ENCODE results near the gene SLC35B2. TPM values are rescaled to one million over a fixed set of nuclear protein-coding genes. Genes with fewer than 3 reads are reported as not detected.

SLC35B2 gene
- total and polyA plus RNA-seq, 9 of the 15 experiments (the other 6 are each of a cell fraction or from before 2014, with no cell fraction given) = 14.5 to 59.1 (median 47.1) TPM

DNA sequence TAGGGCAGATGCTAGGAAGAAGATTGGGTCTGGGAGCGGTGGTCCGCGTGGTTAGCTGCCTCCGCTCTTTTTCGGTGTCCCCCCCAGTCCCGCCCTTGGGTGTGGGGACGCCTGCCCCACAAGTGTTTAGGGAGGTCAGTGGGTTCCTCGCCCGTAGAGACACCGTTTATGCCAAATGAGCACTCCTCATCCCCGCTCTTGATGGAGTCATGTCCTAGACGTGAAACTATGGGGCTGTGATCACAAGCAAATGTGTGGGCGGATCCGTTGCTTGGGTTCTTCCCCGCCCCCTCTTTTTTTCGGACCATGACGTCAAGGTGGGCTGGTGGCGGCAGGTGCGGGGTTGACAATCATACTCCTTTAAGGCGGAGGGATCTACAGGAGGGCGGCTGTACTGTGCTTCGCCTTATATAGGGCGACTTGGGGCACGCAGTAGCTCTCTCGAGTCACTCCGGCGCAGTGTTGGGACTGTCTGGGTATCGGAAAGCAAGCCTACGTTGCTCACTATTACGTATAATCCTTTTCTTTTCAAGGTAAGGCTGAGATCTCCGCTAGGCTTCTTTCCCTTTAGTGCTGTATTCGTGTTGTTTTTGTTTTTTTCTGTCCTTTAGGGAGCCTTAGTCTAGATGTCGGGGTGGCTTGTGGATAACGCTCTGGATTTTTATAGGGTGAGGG is 10.5 kb downstream of the SLC35B2 start, which contains the start of gene HSP90AB1 (continued):
- TF ChIP-seq BHLHE40 (IDR thresholded peaks at IDR 0.05; ENCODE audit: low read length) = peak; percentile 87
- peak; percentile 91 for TF ChIP-seq MBD2 (IDR thresholded peaks at IDR 0.05; ENCODE audit: borderline replicate concordance, low read depth)
- no peak for TF ChIP-seq MBD1 (CRISPR knock-in tag; IDR thresholded peaks at IDR 0.05)
- no peak for TF ChIP-seq HMG20B (CRISPR knock-in tag; IDR thresholded peaks at IDR 0.05)
- TF ChIP-seq NR4A1 (CRISPR knock-in tag; IDR thresholded peaks at IDR 0.05) = no peak
- peak; percentile 30; the same call in 1 of the 2 replicates for TF ChIP-seq NR4A1 (tag; IDR thresholded peaks at IDR 0.05)
- 0 out of 2 replicates have a peak, but pooled peaks have one; percentile 28 for TF ChIP-seq MIER1 (IDR thresholded peaks at IDR 0.05; ENCODE audit: low read depth)
- TF ChIP-seq STAT5B (CRISPR knock-in tag; IDR thresholded peaks at IDR 0.05) = no peak
- peak; percentile 80 for TF ChIP-seq NUFIP1 (IDR thresholded peaks at IDR 0.05; ENCODE audit: partially characterized antibody)
- TF ChIP-seq ZNF212 (CRISPR knock-in tag; IDR thresholded peaks at IDR 0.05) = no peak
- peak; percentile 82 for TF ChIP-seq NFIC (IDR thresholded peaks at IDR 0.05)
- peak; percentile 34; the same call in 1 of the 2 replicates for TF ChIP-seq MED1 (CRISPR knock-in tag; IDR thresholded peaks at IDR 0.05; ENCODE audit: borderline replicate concordance)
- TF ChIP-seq, protein P1, sequence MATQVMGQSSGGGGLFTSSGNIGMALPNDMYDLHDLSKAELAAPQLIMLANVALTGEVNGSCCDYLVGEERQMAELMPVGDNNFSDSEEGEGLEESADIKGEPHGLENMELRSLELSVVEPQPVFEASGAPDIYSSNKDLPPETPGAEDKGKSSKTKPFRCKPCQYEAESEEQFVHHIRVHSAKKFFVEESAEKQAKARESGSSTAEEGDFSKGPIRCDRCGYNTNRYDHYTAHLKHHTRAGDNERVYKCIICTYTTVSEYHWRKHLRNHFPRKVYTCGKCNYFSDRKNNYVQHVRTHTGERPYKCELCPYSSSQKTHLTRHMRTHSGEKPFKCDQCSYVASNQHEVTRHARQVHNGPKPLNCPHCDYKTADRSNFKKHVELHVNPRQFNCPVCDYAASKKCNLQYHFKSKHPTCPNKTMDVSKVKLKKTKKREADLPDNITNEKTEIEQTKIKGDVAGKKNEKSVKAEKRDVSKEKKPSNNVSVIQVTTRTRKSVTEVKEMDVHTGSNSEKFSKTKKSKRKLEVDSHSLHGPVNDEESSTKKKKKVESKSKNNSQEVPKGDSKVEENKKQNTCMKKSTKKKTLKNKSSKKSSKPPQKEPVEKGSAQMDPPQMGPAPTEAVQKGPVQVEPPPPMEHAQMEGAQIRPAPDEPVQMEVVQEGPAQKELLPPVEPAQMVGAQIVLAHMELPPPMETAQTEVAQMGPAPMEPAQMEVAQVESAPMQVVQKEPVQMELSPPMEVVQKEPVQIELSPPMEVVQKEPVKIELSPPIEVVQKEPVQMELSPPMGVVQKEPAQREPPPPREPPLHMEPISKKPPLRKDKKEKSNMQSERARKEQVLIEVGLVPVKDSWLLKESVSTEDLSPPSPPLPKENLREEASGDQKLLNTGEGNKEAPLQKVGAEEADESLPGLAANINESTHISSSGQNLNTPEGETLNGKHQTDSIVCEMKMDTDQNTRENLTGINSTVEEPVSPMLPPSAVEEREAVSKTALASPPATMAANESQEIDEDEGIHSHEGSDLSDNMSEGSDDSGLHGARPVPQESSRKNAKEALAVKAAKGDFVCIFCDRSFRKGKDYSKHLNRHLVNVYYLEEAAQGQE (IDR thresholded peaks at IDR 0.05; ENCODE audit: borderline replicate concordance) = no peak
- TF ChIP-seq, protein P1 (CRISPR knock-in tag; IDR thresholded peaks at IDR 0.05; ENCODE audit: low read depth) = no peak
- TF ChIP-seq STAG1 (CRISPR knock-in tag; IDR thresholded peaks at IDR 0.05; ENCODE audit: borderline replicate concordance) = no peak
- TF ChIP-seq, protein P2, sequence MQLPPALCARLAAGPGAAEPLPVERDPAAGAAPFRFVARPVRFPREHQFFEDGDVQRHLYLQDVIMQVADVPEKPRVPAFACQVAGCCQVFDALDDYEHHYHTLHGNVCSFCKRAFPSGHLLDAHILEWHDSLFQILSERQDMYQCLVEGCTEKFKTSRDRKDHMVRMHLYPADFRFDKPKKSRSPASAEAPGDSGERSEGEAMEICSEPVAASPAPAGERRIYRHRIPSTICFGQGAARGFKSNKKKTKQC (CRISPR knock-in tag; IDR thresholded peaks at IDR 0.05) = peak; percentile 69
- no peak; the same call in 1 of the 2 replicates for TF ChIP-seq PATZ1 (CRISPR knock-in tag; IDR thresholded peaks at IDR 0.05; ENCODE audit: borderline replicate concordance)

Measured in K562 (cell line).